ENCODE measurements around the gene N4BP2.

The N4BP2 gene

GRCh38 chr4:40179360-40179759 is 122.7 kb downstream of the N4BP2 start:
- Histone ChIP-seq H3K9me3 (ENCODE audit: control insufficient read depth, insufficient read depth, low read depth, low read length) (no peaks in the 10 kb centered on the region), H3K27ac (ENCODE audit: extremely low read depth, low read depth, low read length) (no peak overlapping the region), H3K4me1 (ENCODE audit: control insufficient read depth, insufficient read depth, low read length) (no peaks in the 10 kb centered on the region), H3K36me3 (ENCODE audit: control insufficient read depth in 2 of 2, insufficient read depth in 1 of 2, low read length in 2 of 2) (no peaks in the 10 kb centered on the region), H3K4me3 (ENCODE audit: low read depth, low read length) (no peak overlapping the region)
- TF ChIP-seq ZNF621 (tag by site-specific recombination; IDR thresholded peaks at IDR 0.05) (no peak), ZFP41 (tag by site-specific recombination; IDR thresholded peaks at IDR 0.05; ENCODE audit: borderline replicate concordance) (no peak), ZEB2 (tag by site-specific recombination; IDR thresholded peaks at IDR 0.05) (no peak)
- CTCF ChIA-PET = no interaction called here
- POLR2A ChIA-PET = no interaction called here

DNA sequence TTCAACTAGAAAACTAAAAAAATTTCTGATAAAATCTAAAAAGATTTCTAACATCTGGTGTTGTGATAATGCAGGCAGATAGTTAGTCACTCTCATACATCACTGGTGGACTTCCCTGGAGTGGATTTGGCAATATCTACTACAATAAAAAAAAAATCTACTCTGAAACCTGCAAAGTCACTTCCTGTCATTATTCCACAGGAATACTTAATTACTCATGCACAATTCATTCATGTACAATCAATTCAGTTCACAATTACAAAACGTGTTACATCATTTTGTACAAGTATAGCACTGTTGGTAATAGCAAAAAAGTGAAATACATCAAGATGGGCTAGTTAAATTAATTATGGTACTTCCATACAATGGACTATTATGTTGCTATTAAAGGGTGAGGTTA is 123.7 kb downstream of the N4BP2 start:
- H3K27ac ChIP-seq (ENCODE audit: extremely low read depth, low read depth, low read length) = no peak overlapping the region
- H3K36me3 ChIP-seq (ENCODE audit: control insufficient read depth in 2 of 2, insufficient read depth in 1 of 2, low read length in 2 of 2) = no peaks in the 10 kb centered on the region
- no peak for TF ChIP-seq ZBTB48 (tag by site-specific recombination; IDR thresholded peaks at IDR 0.05)
- no peak for TF ChIP-seq ZNF292 (tag by site-specific recombination; IDR thresholded peaks at IDR 0.05; ENCODE audit: borderline replicate concordance, low read depth)
- no peak for TF ChIP-seq RBAK (tag by site-specific recombination; IDR thresholded peaks at IDR 0.05)
- CTCF ChIA-PET = no interaction called here
- no peak overlapping the region for H3K4me3 ChIP-seq (ENCODE audit: low read depth, low read length)
- no peaks in the 10 kb centered on the region for H3K9me3 ChIP-seq (ENCODE audit: control insufficient read depth, insufficient read depth, low read depth, low read length)
- H3K4me1 ChIP-seq (ENCODE audit: control insufficient read depth, insufficient read depth, low read length) = no peaks in the 10 kb centered on the region
- POLR2A ChIA-PET = no interaction called here

DNA sequence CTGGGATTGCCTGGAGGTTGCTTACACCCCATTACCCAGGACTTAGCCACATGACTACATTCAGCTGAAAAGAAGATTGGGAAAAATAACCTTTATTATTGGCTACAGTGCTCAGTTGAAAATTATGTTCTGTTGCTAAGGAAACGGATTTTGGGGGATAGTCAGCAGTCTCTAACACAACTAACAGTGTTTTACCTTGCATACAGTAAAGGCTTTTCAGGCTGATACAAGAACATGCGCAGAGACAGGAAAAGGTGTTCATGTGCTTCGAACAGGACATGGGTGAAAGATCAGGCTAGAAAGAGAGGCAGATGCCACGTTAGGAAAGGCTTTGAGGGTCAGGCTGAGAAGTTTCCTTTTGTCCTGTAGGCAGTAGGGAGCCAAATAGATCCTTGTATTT is 125.4 kb downstream of the N4BP2 start:
- CTCF ChIA-PET = no interaction called here

DNA sequence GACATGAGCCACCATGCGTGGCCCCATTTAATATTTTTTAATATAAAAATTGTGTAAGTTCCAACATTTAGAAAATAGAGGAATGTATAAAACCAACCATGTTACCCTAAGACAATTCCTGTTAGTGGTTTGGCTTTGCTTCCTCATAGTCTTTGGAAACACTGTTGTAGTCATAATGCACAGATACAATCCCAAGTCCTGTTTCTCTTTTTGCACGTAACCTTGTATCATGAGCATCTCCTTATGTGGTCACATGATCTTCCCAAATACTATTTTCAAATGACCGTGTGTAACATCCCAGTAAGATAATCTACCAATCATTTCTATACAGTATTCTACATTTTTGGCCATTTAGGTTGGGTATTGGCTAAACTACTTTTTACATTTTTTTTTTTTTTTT is 126.3 kb downstream of the N4BP2 start:
- H3K9me3 ChIP-seq (ENCODE audit: control insufficient read depth, insufficient read depth, low read depth, low read length) = no peaks in the 10 kb centered on the region
- no peak overlapping the region for H3K27ac ChIP-seq (ENCODE audit: extremely low read depth, low read depth, low read length)
- POLR2A ChIA-PET = no interaction called here
- CTCF ChIA-PET = no interaction called here
- H3K36me3 ChIP-seq (ENCODE audit: control insufficient read depth in 2 of 2, insufficient read depth in 1 of 2, low read length in 2 of 2) = no peaks in the 10 kb centered on the region
- H3K4me3 ChIP-seq (ENCODE audit: low read depth, low read length) = no peak overlapping the region
- H3K4me1 ChIP-seq (ENCODE audit: control insufficient read depth, insufficient read depth, low read length) = no peaks in the 10 kb centered on the region
- TF ChIP-seq CTCF (tag by site-specific recombination; IDR thresholded peaks at IDR 0.05) = no peak
- TF ChIP-seq YY1 (tag by site-specific recombination; IDR thresholded peaks at IDR 0.05) = no peak
- TF ChIP-seq ZNF335 (tag by site-specific recombination; conservative IDR thresholded peaks at IDR 0.05) = no peak
- no peak for TF ChIP-seq PATZ1 (tag by site-specific recombination; IDR thresholded peaks at IDR 0.05)
- TF ChIP-seq ZNF423 (tag by site-specific recombination; IDR thresholded peaks at IDR 0.05) = no peak
- no peak for TF ChIP-seq ZNF433 (tag by site-specific recombination; IDR thresholded peaks at IDR 0.05; ENCODE audit: low read depth)

More for the DNA sequence above, 125.4 kb downstream of the N4BP2 start:
- Histone ChIP-seq H3K4me1 (ENCODE audit: control insufficient read depth, insufficient read depth, low read length) (no peaks in the 10 kb centered on the region), H3K27ac (ENCODE audit: extremely low read depth, low read depth, low read length) (no peak overlapping the region), H3K36me3 (ENCODE audit: control insufficient read depth in 2 of 2, insufficient read depth in 1 of 2, low read length in 2 of 2) (no peaks in the 10 kb centered on the region), H3K9me3 (ENCODE audit: control insufficient read depth, insufficient read depth, low read depth, low read length) (no peaks in the 10 kb centered on the region), H3K4me3 (ENCODE audit: low read depth, low read length) (no peak overlapping the region)
- POLR2A ChIA-PET = no interaction called here
- TF ChIP-seq ZNF76 (tag by site-specific recombination; IDR thresholded peaks at IDR 0.05; ENCODE audit: borderline replicate concordance, low read depth) = no peak
- TF ChIP-seq ZNF214 (tag by site-specific recombination; IDR thresholded peaks at IDR 0.05; ENCODE audit: borderline replicate concordance) = no peak
- no peak for TF ChIP-seq ZNF488 (tag by site-specific recombination; IDR thresholded peaks at IDR 0.05)

Data from HEK293 (cell line).